HCT116 (cell line): Measurements from ENCODE around the gene EGF. TPM values are rescaled to one million over a fixed set of nuclear protein-coding genes. Genes with fewer than 3 reads are reported as not detected.

ENCODE experiments used
- ATAC-seq: fragments of 200-7000 bp; cut with Tn5 transposase; 2 replicates; pipeline ENCODE4 v1.9.1; 2020; ENCODE audit warnings: mild to moderate bottlenecking, moderate library complexity
- BruUV-seq: library from RNA; stranded (reverse); fragments of 400-500 nt; replicated peaks from 2 replicates; lab custom pipeline; 2021; lab: Mats Ljungman, UMichigan
- CTCF ChIA-PET: fragments of 300-600 bp; sonication (Branson Sonifier 250); formaldehyde crosslinking; loops from one replicate; lab custom pipeline; 2021; ENCODE audit warnings: antibody characterized with exemption; lab: Charles Lee
- POLR2A ChIA-PET: fragments of 300-600, 350-600 bp; sonication (Branson Sonifier 250); formaldehyde crosslinking; loops from one replicate; lab custom pipeline; 2021; ENCODE audit warnings: antibody characterized with exemption; lab: Charles Lee
- RAD21 ChIA-PET, 2 experiments: fragments of 300-600 bp; sonication (Branson Sonifier 250); formaldehyde crosslinking; loops; one replicate each; lab custom pipeline; 2023; ENCODE audit warnings: low total read pairs in 2 of 2; ENCODE audit not compliant: uncharacterized antibody in 2 of 2, unreplicated experiment in 2 of 2, low non-redundant PET in 1 of 2; lab: Charles Lee
- DNase-seq: peaks from one replicate; pipeline ENCODE4 v3.0.0-alpha.2; 2010; ENCODE audit warnings: low read depth, low spot score
- H2AFZ ChIP-seq: fragments of 200-600 bp; shearing (Covaris generic), sonication (generic); 2 replicates; pipeline ENCODE4 v1.6.1; 2017; ENCODE audit warnings: low read depth, mixed run types, mixed read lengths, antibody characterized with exemption, low read length; ENCODE audit not compliant: poor library complexity, severe bottlenecking
- H3K27ac ChIP-seq: 2 replicates; pipeline ENCODE4 v1.5.1; 2012; ENCODE audit warnings: low read depth, low read length
- H3K27me3 ChIP-seq: fragments of 200-600 bp; sonication (generic); 2 replicates; pipeline ENCODE4 v1.6.1; 2016; ENCODE audit warnings: mixed run types, low read length, mixed read lengths; ENCODE audit not compliant: insufficient read depth
- H3K36me3 ChIP-seq, 2 experiments: fragments of 200-500 bp in 1 of 2; fragments of 200-600 bp in 1 of 2; sonication (Bioruptor generic) in 1 of 2; sonication (generic) in 1 of 2; 2 replicates each; pipeline versions ENCODE4 v1.5.1 to v1.6.1; 2014 to 2016; ENCODE audit warnings: low read length in 2 of 2, inconsistent platforms in 1 of 2, mixed read lengths in 1 of 2, mixed run types in 1 of 2; ENCODE audit not compliant: insufficient read depth in 2 of 2, control insufficient read depth in 1 of 2
- H3K4me1 ChIP-seq, 2 experiments: fragments of 200-600 bp in 1 of 2; sonication (generic) in 1 of 2; 2 replicates each; pipeline versions ENCODE4 v1.5.1 to v1.6.1; 2012 to 2017; ENCODE audit warnings: low read length in 2 of 2, inconsistent platforms in 1 of 2, mild to moderate bottlenecking in 1 of 2, mixed read lengths in 1 of 2, mixed run types in 1 of 2, moderate library complexity in 1 of 2; ENCODE audit not compliant: insufficient read depth in 2 of 2, control insufficient read depth in 1 of 2
- H3K4me2 ChIP-seq: fragments of 200-600 bp; sonication (generic); 2 replicates; pipeline ENCODE4 v1.6.1; 2017; ENCODE audit warnings: mixed run types, low read length, mixed read lengths
- H3K4me3 ChIP-seq, 2 experiments: fragments of 200-600 bp in 1 of 2; sonication (generic) in 1 of 2; replicated peaks in 1 of 2; 2 replicates each; pipeline ENCODE4 v1.5.1; 2011 to 2016; ENCODE audit warnings: low read length in 2 of 2, control low read depth in 1 of 2, low read depth in 1 of 2, mild to moderate bottlenecking in 1 of 2, mixed read lengths in 1 of 2, mixed run types in 1 of 2
- H3K79me2 ChIP-seq: fragments of 200-600 bp; sonication (generic); 2 replicates; pipeline ENCODE4 v1.6.1; 2017; ENCODE audit warnings: mild to moderate bottlenecking, mixed run types, low read length, moderate library complexity, mixed read lengths; ENCODE audit not compliant: insufficient read depth
- H3K9ac ChIP-seq: fragments of 200-600 bp; sonication (generic); 2 replicates; pipeline ENCODE4 v1.6.1; 2016; ENCODE audit warnings: low read length, mixed read lengths
- H3K9me2 ChIP-seq: fragments of 200-600 bp; sonication (generic), shearing (Covaris generic); 2 replicates; pipeline ENCODE4 v1.6.1; 2017; ENCODE audit warnings: mixed run types, mild to moderate bottlenecking, moderate library complexity; ENCODE audit not compliant: insufficient read depth
- H3K9me3 ChIP-seq, 2 experiments: fragments of 200-500 bp in 1 of 2; fragments of 200-600 bp in 1 of 2; sonication (Bioruptor generic) in 1 of 2; sonication (generic) in 1 of 2; 2 replicates each; pipeline ENCODE4 v1.6.1; 2014 to 2017; ENCODE audit warnings: low read length in 2 of 2, mixed read lengths in 2 of 2, inconsistent platforms in 1 of 2, low read depth in 1 of 2, mild to moderate bottlenecking in 1 of 2, mixed run types in 1 of 2, moderate library complexity in 1 of 2; ENCODE audit not compliant: control insufficient read depth in 1 of 2, insufficient read depth in 1 of 2
- H4K20me1 ChIP-seq: fragments of 200-600 bp; sonication (generic), shearing (Covaris generic); 2 replicates; pipeline ENCODE4 v1.6.1; 2017; ENCODE audit warnings: mixed run types, mild to moderate bottlenecking, moderate library complexity; ENCODE audit not compliant: insufficient read depth
- CEBPB ChIP-seq: IDR thresholded peaks from 2 replicates; pipeline ENCODE4 v1.6.1; 2012; ENCODE audit warnings: low read depth
- ELF1 ChIP-seq: IDR thresholded peaks from 2 replicates; pipeline ENCODE4 v1.6.1; 2012; ENCODE audit warnings: low read depth, borderline replicate concordance
- EZH2 ChIP-seq: fragments of 200-600 bp; sonication (generic); IDR thresholded peaks from 2 replicates; pipeline ENCODE4 v1.6.1; 2017; ENCODE audit warnings: antibody characterized with exemption, mixed run types
- EZH2phosphoT487 ChIP-seq: fragments of 200-600 bp; IDR thresholded peaks from 2 replicates; pipeline ENCODE4 v1.6.1; 2018; ENCODE audit warnings: antibody characterized with exemption, borderline replicate concordance
- JUND ChIP-seq: IDR thresholded peaks from 2 replicates; pipeline ENCODE4 v1.6.1; 2012
- POLR2AphosphoS5 ChIP-seq: IDR thresholded peaks from 2 replicates; pipeline ENCODE4 v1.6.1; 2011; ENCODE audit warnings: mild to moderate bottlenecking, low read depth, low read length, moderate library complexity
- RAD21 ChIP-seq: IDR thresholded peaks from 2 replicates; pipeline ENCODE4 v1.6.1; 2012; ENCODE audit warnings: low read depth, mild to moderate bottlenecking
- SP1 ChIP-seq: IDR thresholded peaks from 2 replicates; pipeline ENCODE4 v1.6.1; 2012; ENCODE audit warnings: low read depth
- SRF ChIP-seq: IDR thresholded peaks from 2 replicates; pipeline ENCODE4 v1.6.1; 2012; ENCODE audit warnings: low read depth
- TCF7L2 ChIP-seq: IDR thresholded peaks from 2 replicates; pipeline ENCODE4 v1.7.0; 2011; ENCODE audit warnings: borderline replicate concordance, inconsistent platforms; ENCODE audit not compliant: insufficient read depth, insufficient read length; ENCODE audit errors: extremely low read depth
- YY1 ChIP-seq: IDR thresholded peaks from 2 replicates; pipeline ENCODE4 v1.6.1; 2011; ENCODE audit warnings: low read length, low read depth, moderate library complexity, mild to moderate bottlenecking; ENCODE audit not compliant: insufficient replicate concordance; ENCODE audit errors: extremely low read depth
- ZFX ChIP-seq: fragments of 450-650 bp; IDR thresholded peaks from 2 replicates; pipeline ENCODE4 v1.6.1; 2017
- ZNF274 ChIP-seq: fragments of 200-500 bp; sonication (Bioruptor generic); IDR thresholded peaks from 2 replicates; pipeline ENCODE4 v1.6.1; 2014; ENCODE audit warnings: mild to moderate bottlenecking, low read depth, low read length, inconsistent platforms
- intact Hi-C: fragments of 100-400 bp; cut with micrococcal nuclease; formaldehyde crosslinking; loops from 2 replicates; pipeline ENCODE4 v1.10.0; 2022
- total RNA-seq: library from RNA; stranded (reverse); gene quantifications from one replicate; pipeline ENCODE4 v1.2.1, GENCODE V29; 2021; ENCODE audit not compliant: unreplicated experiment
- TF ChIP-seq, protein P1 (sequence below): IDR thresholded peaks from 2 replicates; pipeline ENCODE4 v1.6.1; 2012
- TF ChIP-seq, protein P2 (sequence below): IDR thresholded peaks from 2 replicates; pipeline ENCODE4 v1.6.1; 2011; ENCODE audit warnings: mild to moderate bottlenecking, low read length, moderate library complexity; ENCODE audit not compliant: insufficient replicate concordance; ENCODE audit errors: extremely low read depth
- TF ChIP-seq, protein P3 (sequence below), 3 experiments: fragments of 200-600 bp in 1 of 3; sonication (generic) in 1 of 3; IDR thresholded peaks in 2 of 3; conservative IDR thresholded peaks in 1 of 3; 2 replicates each; pipeline ENCODE4 v1.5.1; 2012 to 2017; ENCODE audit warnings: low read depth in 2 of 3, low read length in 2 of 3, antibody characterized with exemption in 1 of 3, borderline replicate concordance in 1 of 3, control low read depth in 1 of 3, mild to moderate bottlenecking in 1 of 3, mixed read lengths in 1 of 3, mixed run types in 1 of 3, moderate library complexity in 1 of 3; ENCODE audit not compliant: insufficient read depth in 1 of 3
- TF ChIP-seq, protein P4 (sequence below): IDR thresholded peaks from 2 replicates; pipeline ENCODE4 v1.6.1; 2012
- TF ChIP-seq, protein P5 (sequence below): IDR thresholded peaks from 2 replicates; pipeline ENCODE4 v1.6.1; 2012; ENCODE audit warnings: low read depth

Gene EGF
- total RNA-seq, 1 experiment from 2014 or later: 0.57 TPM

DNA sequence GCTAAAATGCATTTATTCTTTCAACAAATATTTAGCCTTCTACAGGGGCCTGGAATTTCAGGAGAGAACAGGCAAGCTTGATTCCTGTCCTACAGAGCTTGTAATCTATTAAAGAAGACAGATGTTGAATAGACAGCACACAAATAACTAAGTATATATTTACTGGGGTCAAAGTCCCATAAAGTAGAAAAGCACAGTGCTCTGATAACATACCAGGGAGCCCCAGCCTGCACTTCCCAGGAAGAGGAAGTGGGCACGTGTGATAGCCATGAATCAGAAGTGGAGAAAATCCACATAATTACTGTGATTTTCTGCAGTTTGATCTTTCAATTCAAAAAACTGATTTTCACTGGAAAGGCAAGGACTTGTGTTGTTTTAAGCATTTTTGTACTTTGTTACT, 129.1 kb downstream of the EGF start:
- ChIA-PET CTCF (no interaction called here), RAD21 (no interaction called here), POLR2A (no interaction called here)
- Histone ChIP-seq H3K4me3 (no peak overlapping the region), H4K20me1 (no peaks in the 10 kb centered on the region), H3K4me2 (no peak overlapping the region), H3K9me2 (no peaks in the 10 kb centered on the region), H3K9me3 (no peaks in the 10 kb centered on the region), H3K27ac (no peak overlapping the region), H3K4me1 (no peaks in the 10 kb centered on the region), H3K36me3 (no peaks in the 10 kb centered on the region), H3K79me2 (no peaks in the 10 kb centered on the region), H3K27me3 (no peaks in the 10 kb centered on the region), H2AFZ (no peak overlapping the region), H3K9ac (no peak overlapping the region)
- intact Hi-C loops: no loop called here
- no TSS peak for BruUV-seq
- DNase-seq (no peak), ATAC-seq (no peak)
- TF ChIP-seq ELF1 (no peak), EZH2phosphoT487 (no peak), EZH2 (no peak), SRF (no peak), CEBPB (no peak), ZNF274 (no peak), POLR2AphosphoS5 (no peak), TCF7L2 (no peak), JUND (no peak), YY1 (no peak), SP1 (no peak), ZFX (no peak), RAD21 (no peak)
- TF ChIP-seq, protein P1, sequence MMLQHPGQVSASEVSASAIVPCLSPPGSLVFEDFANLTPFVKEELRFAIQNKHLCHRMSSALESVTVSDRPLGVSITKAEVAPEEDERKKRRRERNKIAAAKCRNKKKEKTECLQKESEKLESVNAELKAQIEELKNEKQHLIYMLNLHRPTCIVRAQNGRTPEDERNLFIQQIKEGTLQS: no peak
- TF ChIP-seq, protein P2, sequence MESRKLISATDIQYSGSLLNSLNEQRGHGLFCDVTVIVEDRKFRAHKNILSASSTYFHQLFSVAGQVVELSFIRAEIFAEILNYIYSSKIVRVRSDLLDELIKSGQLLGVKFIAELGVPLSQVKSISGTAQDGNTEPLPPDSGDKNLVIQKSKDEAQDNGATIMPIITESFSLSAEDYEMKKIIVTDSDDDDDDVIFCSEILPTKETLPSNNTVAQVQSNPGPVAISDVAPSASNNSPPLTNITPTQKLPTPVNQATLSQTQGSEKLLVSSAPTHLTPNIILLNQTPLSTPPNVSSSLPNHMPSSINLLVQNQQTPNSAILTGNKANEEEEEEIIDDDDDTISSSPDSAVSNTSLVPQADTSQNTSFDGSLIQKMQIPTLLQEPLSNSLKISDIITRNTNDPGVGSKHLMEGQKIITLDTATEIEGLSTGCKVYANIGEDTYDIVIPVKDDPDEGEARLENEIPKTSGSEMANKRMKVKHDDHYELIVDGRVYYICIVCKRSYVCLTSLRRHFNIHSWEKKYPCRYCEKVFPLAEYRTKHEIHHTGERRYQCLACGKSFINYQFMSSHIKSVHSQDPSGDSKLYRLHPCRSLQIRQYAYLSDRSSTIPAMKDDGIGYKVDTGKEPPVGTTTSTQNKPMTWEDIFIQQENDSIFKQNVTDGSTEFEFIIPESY: no peak
- TF ChIP-seq, protein P3, sequence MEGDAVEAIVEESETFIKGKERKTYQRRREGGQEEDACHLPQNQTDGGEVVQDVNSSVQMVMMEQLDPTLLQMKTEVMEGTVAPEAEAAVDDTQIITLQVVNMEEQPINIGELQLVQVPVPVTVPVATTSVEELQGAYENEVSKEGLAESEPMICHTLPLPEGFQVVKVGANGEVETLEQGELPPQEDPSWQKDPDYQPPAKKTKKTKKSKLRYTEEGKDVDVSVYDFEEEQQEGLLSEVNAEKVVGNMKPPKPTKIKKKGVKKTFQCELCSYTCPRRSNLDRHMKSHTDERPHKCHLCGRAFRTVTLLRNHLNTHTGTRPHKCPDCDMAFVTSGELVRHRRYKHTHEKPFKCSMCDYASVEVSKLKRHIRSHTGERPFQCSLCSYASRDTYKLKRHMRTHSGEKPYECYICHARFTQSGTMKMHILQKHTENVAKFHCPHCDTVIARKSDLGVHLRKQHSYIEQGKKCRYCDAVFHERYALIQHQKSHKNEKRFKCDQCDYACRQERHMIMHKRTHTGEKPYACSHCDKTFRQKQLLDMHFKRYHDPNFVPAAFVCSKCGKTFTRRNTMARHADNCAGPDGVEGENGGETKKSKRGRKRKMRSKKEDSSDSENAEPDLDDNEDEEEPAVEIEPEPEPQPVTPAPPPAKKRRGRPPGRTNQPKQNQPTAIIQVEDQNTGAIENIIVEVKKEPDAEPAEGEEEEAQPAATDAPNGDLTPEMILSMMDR (IDR thresholded peaks at IDR 0.05 in 2 of 3, conservative IDR thresholded peaks at IDR 0.05 in 1 of 3; ENCODE audit: borderline replicate concordance in 1 of 3, insufficient read depth in 1 of 3, low read depth in 2 of 3, low read length in 2 of 3): no peak
- TF ChIP-seq, protein P4, sequence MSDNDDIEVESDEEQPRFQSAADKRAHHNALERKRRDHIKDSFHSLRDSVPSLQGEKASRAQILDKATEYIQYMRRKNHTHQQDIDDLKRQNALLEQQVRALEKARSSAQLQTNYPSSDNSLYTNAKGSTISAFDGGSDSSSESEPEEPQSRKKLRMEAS: no peak
- TF ChIP-seq, protein P5, sequence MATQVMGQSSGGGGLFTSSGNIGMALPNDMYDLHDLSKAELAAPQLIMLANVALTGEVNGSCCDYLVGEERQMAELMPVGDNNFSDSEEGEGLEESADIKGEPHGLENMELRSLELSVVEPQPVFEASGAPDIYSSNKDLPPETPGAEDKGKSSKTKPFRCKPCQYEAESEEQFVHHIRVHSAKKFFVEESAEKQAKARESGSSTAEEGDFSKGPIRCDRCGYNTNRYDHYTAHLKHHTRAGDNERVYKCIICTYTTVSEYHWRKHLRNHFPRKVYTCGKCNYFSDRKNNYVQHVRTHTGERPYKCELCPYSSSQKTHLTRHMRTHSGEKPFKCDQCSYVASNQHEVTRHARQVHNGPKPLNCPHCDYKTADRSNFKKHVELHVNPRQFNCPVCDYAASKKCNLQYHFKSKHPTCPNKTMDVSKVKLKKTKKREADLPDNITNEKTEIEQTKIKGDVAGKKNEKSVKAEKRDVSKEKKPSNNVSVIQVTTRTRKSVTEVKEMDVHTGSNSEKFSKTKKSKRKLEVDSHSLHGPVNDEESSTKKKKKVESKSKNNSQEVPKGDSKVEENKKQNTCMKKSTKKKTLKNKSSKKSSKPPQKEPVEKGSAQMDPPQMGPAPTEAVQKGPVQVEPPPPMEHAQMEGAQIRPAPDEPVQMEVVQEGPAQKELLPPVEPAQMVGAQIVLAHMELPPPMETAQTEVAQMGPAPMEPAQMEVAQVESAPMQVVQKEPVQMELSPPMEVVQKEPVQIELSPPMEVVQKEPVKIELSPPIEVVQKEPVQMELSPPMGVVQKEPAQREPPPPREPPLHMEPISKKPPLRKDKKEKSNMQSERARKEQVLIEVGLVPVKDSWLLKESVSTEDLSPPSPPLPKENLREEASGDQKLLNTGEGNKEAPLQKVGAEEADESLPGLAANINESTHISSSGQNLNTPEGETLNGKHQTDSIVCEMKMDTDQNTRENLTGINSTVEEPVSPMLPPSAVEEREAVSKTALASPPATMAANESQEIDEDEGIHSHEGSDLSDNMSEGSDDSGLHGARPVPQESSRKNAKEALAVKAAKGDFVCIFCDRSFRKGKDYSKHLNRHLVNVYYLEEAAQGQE: no peak
